Measurements from ENCODE around the gene RALA. TPM values are rescaled to one million over a fixed set of nuclear protein-coding genes. Genes with fewer than 3 reads are reported as not detected.
"Not testable (repeated sequence)": the region's sequence is repeated elsewhere in the genome, so short reads cannot be mapped to it uniquely, and the experiment has no call there.

The RALA gene
- total RNA-seq, 4 donors from 2014 or later, result 5.4 to 29.8 (median 17.9) TPM

DNA sequence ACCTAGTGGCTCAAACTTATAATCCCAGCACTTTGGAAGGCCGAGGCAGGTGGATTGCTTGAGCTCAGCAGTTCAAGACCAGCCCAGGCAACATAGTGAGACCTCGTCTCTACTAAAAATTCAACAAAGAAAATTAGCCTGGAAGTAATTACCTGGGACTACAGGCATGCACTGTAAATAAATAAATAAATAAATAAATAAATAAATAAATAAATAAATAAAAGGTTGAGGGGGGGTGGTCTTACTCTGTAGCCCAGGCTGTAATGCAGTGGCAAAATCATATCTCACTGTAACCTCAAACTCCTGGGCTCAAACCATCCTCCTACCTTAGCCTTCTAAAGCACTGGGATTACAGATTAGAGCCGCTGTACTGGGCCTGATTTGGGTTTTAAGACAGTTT is 50.5 kb downstream of the RALA start:
- Histone ChIP-seq H3K4me3 (no peak overlapping the region), H3K9me3 (no peaks in the 10 kb centered on the region), H3K27me3 (no peaks in the 10 kb centered on the region), H3K4me1 (peaks cover 0 to 14% (median 0%) of the 10 kb centered on the region in 4 donors), H3K27ac (no peak overlapping the region), H3K36me3 (no peaks in the 10 kb centered on the region)
- no peak for TF ChIP-seq POLR2AphosphoS5 (IDR thresholded peaks at IDR 0.05)
- TF ChIP-seq POLR2A (IDR thresholded peaks at IDR 0.05), result no peak
- TF ChIP-seq EP300 (IDR thresholded peaks at IDR 0.05; ENCODE audit: low read depth), result no peak
- TF ChIP-seq, protein P1, sequence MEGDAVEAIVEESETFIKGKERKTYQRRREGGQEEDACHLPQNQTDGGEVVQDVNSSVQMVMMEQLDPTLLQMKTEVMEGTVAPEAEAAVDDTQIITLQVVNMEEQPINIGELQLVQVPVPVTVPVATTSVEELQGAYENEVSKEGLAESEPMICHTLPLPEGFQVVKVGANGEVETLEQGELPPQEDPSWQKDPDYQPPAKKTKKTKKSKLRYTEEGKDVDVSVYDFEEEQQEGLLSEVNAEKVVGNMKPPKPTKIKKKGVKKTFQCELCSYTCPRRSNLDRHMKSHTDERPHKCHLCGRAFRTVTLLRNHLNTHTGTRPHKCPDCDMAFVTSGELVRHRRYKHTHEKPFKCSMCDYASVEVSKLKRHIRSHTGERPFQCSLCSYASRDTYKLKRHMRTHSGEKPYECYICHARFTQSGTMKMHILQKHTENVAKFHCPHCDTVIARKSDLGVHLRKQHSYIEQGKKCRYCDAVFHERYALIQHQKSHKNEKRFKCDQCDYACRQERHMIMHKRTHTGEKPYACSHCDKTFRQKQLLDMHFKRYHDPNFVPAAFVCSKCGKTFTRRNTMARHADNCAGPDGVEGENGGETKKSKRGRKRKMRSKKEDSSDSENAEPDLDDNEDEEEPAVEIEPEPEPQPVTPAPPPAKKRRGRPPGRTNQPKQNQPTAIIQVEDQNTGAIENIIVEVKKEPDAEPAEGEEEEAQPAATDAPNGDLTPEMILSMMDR (IDR thresholded peaks at IDR 0.05), result no peak
- in situ Hi-C loops (cut with MboI; ENCODE audit: low pct_ligation_motif_present in 1 of 4, low pct_unique_long_range_greater_than_20kb in 1 of 4, low sequenced_read_pairs in 3 of 4) (no loop called here), intact Hi-C loops (cut with DNase I; ENCODE audit: low total_unique reads) (no loop called here)
- 94 to 100% methylated on average over 3 of the region's 3 CpGs for WGBS, 2 donors (ENCODE audit: low coverage in 1 of 2)
- DNase-seq, result no peak

DNA sequence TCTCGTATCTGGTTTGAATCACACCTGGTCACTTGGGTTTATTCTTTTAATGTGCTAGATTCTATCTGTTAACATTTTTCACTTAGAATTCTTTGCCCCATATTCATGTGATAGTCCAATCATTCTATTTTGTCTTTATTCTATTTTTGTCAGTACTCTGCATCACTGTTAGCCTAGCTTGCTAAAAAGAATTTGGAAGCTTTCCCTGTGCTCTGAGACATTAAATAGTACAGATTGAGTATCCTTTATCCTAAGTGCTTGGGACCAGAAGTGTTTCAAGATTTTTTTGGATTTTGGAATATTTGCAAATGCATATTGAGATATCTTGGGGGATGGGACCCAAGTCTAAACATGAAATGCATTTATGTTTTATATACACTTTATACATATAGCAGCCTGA is 51.0 kb downstream of the RALA start:
- no peaks in the 10 kb centered on the region for H3K27me3 ChIP-seq
- H3K27ac ChIP-seq, result no peak overlapping the region
- TF ChIP-seq, protein P1 (IDR thresholded peaks at IDR 0.05), result no peak
- no peak for TF ChIP-seq EP300 (IDR thresholded peaks at IDR 0.05; ENCODE audit: low read depth)
- no peak for TF ChIP-seq POLR2AphosphoS5 (IDR thresholded peaks at IDR 0.05)
- TF ChIP-seq POLR2A (IDR thresholded peaks at IDR 0.05), result no peak
- H3K4me3 ChIP-seq, result no peak overlapping the region
- in situ Hi-C loops (cut with MboI; ENCODE audit: low pct_ligation_motif_present in 1 of 4, low pct_unique_long_range_greater_than_20kb in 1 of 4, low sequenced_read_pairs in 3 of 4) (no loop called here), intact Hi-C loops (cut with DNase I; ENCODE audit: low total_unique reads) (no loop called here)
- H3K36me3 ChIP-seq, result no peaks in the 10 kb centered on the region
- WGBS, 2 donors (ENCODE audit: low coverage in 1 of 2), result 90 to 100% methylated on average over 1 of the region's 1 CpG
- H3K9me3 ChIP-seq, result no peaks in the 10 kb centered on the region
- DNase-seq, result no peak
- peaks cover 0 to 12% (median 0%) of the 10 kb centered on the region in 4 donors for H3K4me1 ChIP-seq

DNA sequence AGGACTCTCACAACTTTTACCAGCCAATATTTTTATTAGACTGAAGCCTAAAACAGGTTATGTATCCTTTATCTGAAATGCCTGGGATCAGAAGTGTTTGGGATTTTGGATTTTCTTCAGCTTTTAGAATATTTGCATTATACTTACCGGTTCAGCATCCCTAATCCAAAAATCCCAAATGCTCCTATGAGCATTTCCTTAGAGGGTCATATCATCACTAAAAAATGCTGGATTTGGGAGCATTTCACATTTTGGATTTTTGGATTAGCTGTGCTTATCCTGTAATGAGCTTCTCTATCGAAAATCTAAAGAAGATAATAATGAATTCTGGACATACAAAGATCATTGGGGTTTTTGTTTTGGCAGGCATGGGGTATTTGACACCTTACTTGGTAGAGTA is 53.0 kb downstream of the RALA start:
- H3K4me1 ChIP-seq, result peaks cover 0 to 10% (median 0%) of the 10 kb centered on the region in 4 donors
- intact Hi-C loops (cut with DNase I; ENCODE audit: low total_unique reads), result no loop called here
- DNase-seq, result no peak

DNA sequence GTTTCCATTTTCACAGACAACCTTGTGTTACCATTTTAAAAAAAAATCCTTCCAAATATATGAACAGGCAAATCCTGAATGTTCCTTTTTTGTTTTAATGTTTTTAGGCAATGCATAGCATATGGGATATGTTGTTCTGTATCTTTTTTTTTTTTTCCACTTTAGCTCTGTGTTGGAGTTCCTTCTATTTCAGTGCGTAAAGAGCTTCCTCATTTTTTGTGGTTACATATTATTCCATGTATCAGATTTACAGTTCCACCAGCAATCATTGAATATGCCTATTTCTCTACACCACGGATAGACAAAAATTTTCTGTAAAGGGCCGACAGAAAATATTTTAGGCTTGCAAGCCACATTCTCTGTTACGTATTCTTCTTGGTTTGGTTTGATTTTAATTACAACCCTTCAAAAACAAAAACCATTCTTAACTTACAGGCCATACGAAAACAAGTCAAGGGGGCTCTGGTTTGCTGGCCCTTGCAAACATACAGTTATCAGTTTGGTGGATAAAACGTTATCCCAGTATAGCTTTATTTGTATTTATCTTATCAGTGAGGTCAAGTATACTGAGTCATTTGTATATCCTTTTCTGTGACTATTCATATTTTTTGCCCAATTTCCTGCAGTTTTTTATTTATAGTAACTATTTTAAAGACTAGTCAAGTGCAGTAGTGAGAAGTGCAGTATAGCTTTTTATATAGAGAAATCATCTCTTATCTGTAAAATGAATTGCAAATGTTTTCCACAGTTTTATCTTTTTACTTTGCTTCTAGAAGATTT is 55.7 kb downstream of the RALA start:
- in situ Hi-C loops (cut with MboI; ENCODE audit: low pct_ligation_motif_present in 1 of 4, low pct_unique_long_range_greater_than_20kb in 1 of 4, low sequenced_read_pairs in 3 of 4), result no loop called here
- H3K27ac ChIP-seq, result no peak overlapping the region
- no peaks in the 10 kb centered on the region for H3K9me3 ChIP-seq
- DNase-seq, result no peak
- H3K4me1 ChIP-seq, result peaks cover 4 to 27% (median 6%) of the 10 kb centered on the region in 4 donors
- H3K4me3 ChIP-seq, result no peak overlapping the region
- no peaks in the 10 kb centered on the region for H3K27me3 ChIP-seq
- no peaks in the 10 kb centered on the region for H3K36me3 ChIP-seq
- TF ChIP-seq EP300 (IDR thresholded peaks at IDR 0.05; ENCODE audit: low read depth), result no peak
- TF ChIP-seq, protein P1 (IDR thresholded peaks at IDR 0.05), result no peak
- 68 to 74% methylated on average over 6 of the region's 6 CpGs for WGBS, 2 donors (ENCODE audit: low coverage in 1 of 2)
- intact Hi-C loops (cut with DNase I; ENCODE audit: low total_unique reads), result no loop called here

More for the DNA sequence above, 53.0 kb downstream of the RALA start:
- Histone ChIP-seq H3K36me3 (no peaks in the 10 kb centered on the region), H3K4me3 (no peak overlapping the region), H3K27ac (no peak overlapping the region), H3K27me3 (no peaks in the 10 kb centered on the region), H3K9me3 (no peaks in the 10 kb centered on the region)
- 81 to 93% methylated on average over 2 of the region's 2 CpGs for WGBS, 2 donors (ENCODE audit: low coverage in 1 of 2)
- in situ Hi-C loops (cut with MboI; ENCODE audit: low pct_ligation_motif_present in 1 of 4, low pct_unique_long_range_greater_than_20kb in 1 of 4, low sequenced_read_pairs in 3 of 4), result no loop called here
- TF ChIP-seq EP300 (IDR thresholded peaks at IDR 0.05; ENCODE audit: low read depth) (no peak), POLR2AphosphoS5 (IDR thresholded peaks at IDR 0.05) (no peak), POLR2A (IDR thresholded peaks at IDR 0.05) (no peak)
- TF ChIP-seq, protein P1 (IDR thresholded peaks at IDR 0.05), result no peak

DNA sequence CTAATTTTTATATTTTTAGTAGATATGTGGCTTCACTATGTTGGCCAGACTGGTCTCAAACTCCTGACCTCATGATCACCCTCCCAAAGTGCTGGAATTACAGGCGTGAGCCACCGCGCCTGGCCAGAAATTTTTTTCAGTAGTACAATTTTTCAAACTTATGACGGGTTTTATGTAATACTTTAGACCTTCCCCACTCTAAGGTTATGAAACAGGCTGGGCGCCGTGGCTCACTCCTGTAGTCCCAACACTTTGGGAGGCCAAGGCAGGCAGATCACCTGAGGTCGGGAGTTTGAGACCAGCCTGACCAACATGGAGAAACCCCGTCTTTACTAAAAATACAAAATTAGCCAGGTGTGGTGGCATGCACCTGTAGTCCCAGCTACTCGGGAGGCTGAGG is 56.5 kb downstream of the RALA start:
- H3K9me3 ChIP-seq; in situ Hi-C loops (cut with MboI; ENCODE audit: low pct_ligation_motif_present in 1 of 4, low pct_unique_long_range_greater_than_20kb in 1 of 4, low sequenced_read_pairs in 3 of 4); intact Hi-C loops (cut with DNase I; ENCODE audit: low total_unique reads); H3K36me3 ChIP-seq; H3K27me3 ChIP-seq; DNase-seq; H3K4me3 ChIP-seq; H3K27ac ChIP-seq: not testable (repeated sequence)
- WGBS, 2 donors (ENCODE audit: low coverage in 1 of 2), result 86 to 96% methylated on average over 5 to 9 of the region's 9 CpGs
- H3K4me1 ChIP-seq, result peaks cover 6 to 25% (median 7%) of the 10 kb centered on the region in 4 donors

Data from transverse colon (tissue), 4 donors.